GM19395 (cell line): Measurements from ENCODE around the gene LBH.

Experiments
- ATAC-seq: cut with Tn5 transposase; IDR thresholded peaks from one replicate; pipeline ENCODE4 v1.9.1; 2021; ENCODE audit warnings: mild to moderate bottlenecking, moderate library complexity; ENCODE audit not compliant: unreplicated experiment

The LBH gene

GRCh38 chr2:30234180-30234971 is 3.0 kb downstream of the LBH start:
- ATAC-seq = no peak

- ATAC-seq = no peak
Observed at GRCh38 chr2:30235008-30235655, 3.8 kb downstream of the LBH start.

- no peak for ATAC-seq
Observed at GRCh38 chr2:30235859-30236535, 4.7 kb downstream of the LBH start.

- no peak for ATAC-seq
Observed at GRCh38 chr2:30236591-30237238, 5.4 kb downstream of the LBH start.

GRCh38 chr2:30237239-30237965 is 6.1 kb downstream of the LBH start:
- ATAC-seq = no peak

GRCh38 chr2:30237966-30238800 is 6.8 kb downstream of the LBH start:
- no peak for ATAC-seq

GRCh38 chr2:30239308-30239985 is 8.1 kb downstream of the LBH start:
- ATAC-seq = no peak

- ATAC-seq = no peak
Observed at GRCh38 chr2:30239986-30240752, 8.8 kb downstream of the LBH start.

- ATAC-seq = no peak
Observed at GRCh38 chr2:30243231-30243630, 11.9 kb downstream of the LBH start.

GRCh38 chr2:30245364-30245763 is 14.0 kb downstream of the LBH start:
- no peak for ATAC-seq

GRCh38 chr2:30248791-30249190 is 17.5 kb downstream of the LBH start:
- no peak for ATAC-seq

- ATAC-seq = no peak
Observed at GRCh38 chr2:30249354-30249753, 18.0 kb downstream of the LBH start.

GRCh38 chr2:30250421-30250820 is 19.1 kb downstream of the LBH start:
- no peak for ATAC-seq

- no peak for ATAC-seq
Observed at GRCh38 chr2:30252723-30253701, 21.7 kb downstream of the LBH start.

GRCh38 chr2:30253873-30254684 is 22.7 kb downstream of the LBH start:
- ATAC-seq = no peak

- ATAC-seq = no peak
Observed at GRCh38 chr2:30254685-30255001, 23.3 kb downstream of the LBH start.

GRCh38 chr2:30255026-30255425 is 23.7 kb downstream of the LBH start:
- no peak for ATAC-seq
